GM23338 (cell line): ENCODE data around the gene SP8. TPM values are rescaled to one million over a fixed set of nuclear protein-coding genes. Genes with fewer than 3 reads are reported as not detected.

Experiments used
- ATAC-seq: fragments of 200-7000 bp; cut with Tn5 transposase; 3 replicates; pipeline ENCODE4 v1.9.1; 2020
- DNase-seq: peaks from one replicate; pipeline ENCODE4 v3.0.0-alpha.2; 2015; ENCODE audit warnings: low spot score
- H2AFZ ChIP-seq: fragments of 200-600 bp; sonication (generic); 2 replicates; pipeline ENCODE4 v1.8.0; 2016; ENCODE audit warnings: antibody characterized with exemption, mild to moderate bottlenecking, moderate library complexity
- H3F3A ChIP-seq: fragments of 200-600 bp; sonication (generic); replicated peaks from 2 replicates; pipeline ENCODE4 v1.8.0; 2017; ENCODE audit warnings: antibody characterized with exemption, mixed run types, low read depth
- H3K27ac ChIP-seq: fragments of 200-600 bp; sonication (generic); 2 replicates; pipeline ENCODE4 v1.6.1; 2016; ENCODE audit warnings: low read depth
- H3K27me3 ChIP-seq: fragments of 200-600 bp; sonication (generic); 2 replicates; pipeline ENCODE4 v1.8.0; 2016; ENCODE audit warnings: mild to moderate bottlenecking, mixed run types, moderate library complexity; ENCODE audit not compliant: insufficient read depth
- H3K36me3 ChIP-seq: fragments of 200-600 bp; sonication (generic); 2 replicates; pipeline ENCODE4 v1.8.0; 2016; ENCODE audit warnings: mild to moderate bottlenecking; ENCODE audit not compliant: insufficient read depth
- H3K4me1 ChIP-seq: fragments of 200-600 bp; sonication (generic); 2 replicates; pipeline ENCODE4 v1.8.0; 2016; ENCODE audit warnings: mild to moderate bottlenecking, moderate library complexity; ENCODE audit not compliant: insufficient read depth
- H3K4me2 ChIP-seq: fragments of 200-600 bp; sonication (generic); 2 replicates; pipeline ENCODE4 v1.7.1; 2017; ENCODE audit warnings: mixed run types
- H3K4me3 ChIP-seq: fragments of 200-600 bp; sonication (generic); 2 replicates; pipeline ENCODE4 v1.6.1; 2016; ENCODE audit warnings: mixed run types
- H3K79me2 ChIP-seq: fragments of 200-600 bp; sonication (generic); replicated peaks from 2 replicates; pipeline ENCODE4 v1.8.0; 2017; ENCODE audit warnings: mild to moderate bottlenecking; ENCODE audit not compliant: insufficient read depth
- H3K9me2 ChIP-seq: fragments of 200-600 bp; sonication (generic); 2 replicates; pipeline ENCODE4 v1.8.0; 2017; ENCODE audit not compliant: insufficient read depth
- H4K20me1 ChIP-seq: fragments of 200-600 bp; sonication (generic); replicated peaks from 2 replicates; pipeline ENCODE4 v1.8.0; 2017; ENCODE audit warnings: mild to moderate bottlenecking; ENCODE audit not compliant: insufficient read depth
- H3K27ac Mint-ChIP-seq: 2 replicates; pipeline ENCODE4 v1.8.0; 2020; ENCODE audit warnings: inconsistent platforms, mild to moderate bottlenecking, moderate library complexity, mixed read lengths
- H3K27me3 Mint-ChIP-seq: 3 replicates; pipeline ENCODE4 v1.8.0; 2022; ENCODE audit warnings: low read depth, mild to moderate bottlenecking, moderate library complexity, mixed read lengths, inconsistent platforms; ENCODE audit not compliant: insufficient read depth, poor library complexity
- H3K36me3 Mint-ChIP-seq: 3 replicates; pipeline ENCODE4 v1.8.0; 2021; ENCODE audit warnings: low read depth, mild to moderate bottlenecking, inconsistent platforms, moderate library complexity, mixed read lengths
- H3K4me1 Mint-ChIP-seq: 3 replicates; pipeline ENCODE4 v1.8.0; 2020; ENCODE audit warnings: mild to moderate bottlenecking, inconsistent platforms, mixed read lengths
- H3K4me3 Mint-ChIP-seq: 3 replicates; pipeline ENCODE4 v1.8.0; 2021; ENCODE audit warnings: moderate library complexity, mild to moderate bottlenecking, inconsistent platforms, mixed read lengths
- H3K9me3 Mint-ChIP-seq: 3 replicates; pipeline ENCODE4 v1.8.0; 2020; ENCODE audit warnings: moderate library complexity, mild to moderate bottlenecking, inconsistent platforms, mixed read lengths
- CREB1 ChIP-seq: fragments of 250-450 bp; sonication (Bioruptor Pico); IDR thresholded peaks from 2 replicates; pipeline ENCODE4 v1.5.0; 2020; ENCODE audit warnings: low read depth, mild to moderate bottlenecking, moderate library complexity
- CTCF ChIP-seq, 2 experiments: fragments of 200-600 bp in 1 of 2; sonication (generic) in 1 of 2; conservative IDR thresholded peaks; 2 replicates each; pipeline versions ENCODE4 v1.5.1 to v1.6.1; 2016 to 2017; ENCODE audit warnings: antibody characterized with exemption in 2 of 2, low read depth in 2 of 2, mild to moderate bottlenecking in 2 of 2, moderate library complexity in 1 of 2
- ETS1 ChIP-seq: IDR thresholded peaks from 2 replicates; pipeline ENCODE4 v1.6.1; 2016; ENCODE audit warnings: antibody characterized with exemption
- EZH2 ChIP-seq: fragments of 200-600 bp; sonication (generic); IDR thresholded peaks from one replicate; pipeline ENCODE4 v1.8.0; 2017; ENCODE audit warnings: antibody characterized with exemption, mild to moderate bottlenecking, low read depth; ENCODE audit not compliant: unreplicated experiment
- EZH2phosphoT487 ChIP-seq: fragments of 200-600 bp; sonication (generic); IDR thresholded peaks from one replicate; pipeline ENCODE4 v1.8.1; 2018; ENCODE audit warnings: antibody characterized with exemption; ENCODE audit not compliant: unreplicated experiment
- JUNB ChIP-seq: IDR thresholded peaks from one replicate; pipeline ENCODE4 v1.6.1; 2016; ENCODE audit warnings: antibody characterized with exemption; ENCODE audit not compliant: unreplicated experiment
- NANOG ChIP-seq: IDR thresholded peaks from 2 replicates; pipeline ENCODE4 v1.6.1; 2016; ENCODE audit warnings: antibody characterized with exemption, borderline replicate concordance
- POLR2AphosphoS5 ChIP-seq: IDR thresholded peaks from 2 replicates; pipeline ENCODE4 v1.6.1; 2016; ENCODE audit warnings: antibody characterized with exemption, low read depth
- REST ChIP-seq: IDR thresholded peaks from one replicate; pipeline ENCODE4 v1.6.1; 2018; ENCODE audit warnings: antibody characterized with exemption; ENCODE audit not compliant: unreplicated experiment
- STAT1 ChIP-seq: IDR thresholded peaks from one replicate; pipeline ENCODE4 v1.6.1; 2016; ENCODE audit warnings: antibody characterized with exemption; ENCODE audit not compliant: unreplicated experiment
- ZNF114 ChIP-seq: fragments of 250-450 bp; sonication (Bioruptor Pico); IDR thresholded peaks from 2 replicates; pipeline ENCODE4 v1.5.0; 2020; ENCODE audit warnings: mild to moderate bottlenecking, moderate library complexity
- ZNF331 ChIP-seq: fragments of 250-450 bp; sonication (Bioruptor Pico); IDR thresholded peaks from 2 replicates; pipeline ENCODE4 v1.5.0; 2020; ENCODE audit warnings: low read depth, mild to moderate bottlenecking, moderate library complexity
- ZNF462 ChIP-seq: fragments of 250-450 bp; sonication (Bioruptor Pico); IDR thresholded peaks from 2 replicates; pipeline ENCODE4 v1.5.0; 2020; ENCODE audit warnings: mild to moderate bottlenecking, moderate library complexity
- polyA plus RNA-seq: library from polyadenylated mRNA; unstranded; fragments of >200 nt; fragmentation: Nextera tagmentation; extraction: Ambion mirVana; gene quantifications from 2 replicates; pipeline ENCODE4 v1.2.1, GENCODE V29; 2016
- total RNA-seq: library from RNA; depleted of rRNA; stranded (reverse); fragments of >200 nt; shearing (Covaris generic); gene quantifications from 2 replicates; pipeline ENCODE4 v1.2.3, GENCODE V29; 2014

SP8 gene
- total and polyA plus RNA-seq, 2 experiments from 2014 or later = 3.7 to 6.7 TPM

GRCh38 chr7:20825555-20825954 lies 38.9 kb upstream of the SP8 start:
- no peaks in the 10 kb centered on the region for H3K9me3 Mint-ChIP-seq
- DNase-seq (no peak), ATAC-seq (no peak)
- H3K9me2 ChIP-seq = no peaks in the 10 kb centered on the region
- peaks cover 15% of the 10 kb centered on the region for H3K4me1 ChIP-seq
- H3K4me3 ChIP-seq = no peak overlapping the region
- no peaks in the 10 kb centered on the region for H3F3A ChIP-seq
- no peaks in the 10 kb centered on the region for H3K36me3 Mint-ChIP-seq
- TF ChIP-seq NANOG (no peak), EZH2 (no peak), ZNF331 (no peak), REST (no peak), POLR2AphosphoS5 (no peak), ETS1 (no peak), ZNF114 (no peak), JUNB (no peak), CTCF (conservative IDR thresholded peaks at IDR 0.05; ENCODE audit: low read depth in 2 of 2) (no peak), ZNF462 (CRISPR knock-in tag) (no peak), CREB1 (CRISPR knock-in tag) (no peak), EZH2phosphoT487 (no peak), STAT1 (no peak)
- H3K4me1 Mint-ChIP-seq = peaks cover 16% of the 10 kb centered on the region
- H3K27me3 Mint-ChIP-seq = peaks cover 2% of the 10 kb centered on the region
- no peak overlapping the region for H3K27ac ChIP-seq
- H3K27ac Mint-ChIP-seq = no peak overlapping the region
- no peak overlapping the region for H3K4me3 Mint-ChIP-seq
- H2AFZ ChIP-seq = no peak overlapping the region; the same call in 1 of the 2 replicates
- H3K4me2 ChIP-seq = 0 out of 2 replicates have a peak overlapping the region, but pooled peaks have one; percentile 12
- H3K79me2 ChIP-seq = no peaks in the 10 kb centered on the region
- no peaks in the 10 kb centered on the region for H3K36me3 ChIP-seq
- no peaks in the 10 kb centered on the region for H4K20me1 ChIP-seq
- H3K27me3 ChIP-seq = no peaks in the 10 kb centered on the region
